Hematopoietic multipotent progenitor cell treated with erythropoietin and hydrocortisone succinate and interleukin-3 and kit ligand, for 17 days (in vitro differentiated cells): ENCODE results near the gene FIBIN.
"Not testable (repeated sequence)": the region's sequence is repeated elsewhere in the genome, so short reads cannot be mapped to it uniquely, and the experiment has no call there.

Experiments used
- DNase-seq: peaks from one replicate; pipeline ENCODE4 v3.0.0-alpha.2; 2015; ENCODE audit warnings: low spot score

Gene FIBIN

GRCh38 chr11:26993965-26994457 is at the start of gene FIBIN:
Gene FIBIN (plus strand): TSS chr11:26994112. CDS start chr11:26994527, 415 bp downstream.
- DNase-seq = no peak

DNA sequence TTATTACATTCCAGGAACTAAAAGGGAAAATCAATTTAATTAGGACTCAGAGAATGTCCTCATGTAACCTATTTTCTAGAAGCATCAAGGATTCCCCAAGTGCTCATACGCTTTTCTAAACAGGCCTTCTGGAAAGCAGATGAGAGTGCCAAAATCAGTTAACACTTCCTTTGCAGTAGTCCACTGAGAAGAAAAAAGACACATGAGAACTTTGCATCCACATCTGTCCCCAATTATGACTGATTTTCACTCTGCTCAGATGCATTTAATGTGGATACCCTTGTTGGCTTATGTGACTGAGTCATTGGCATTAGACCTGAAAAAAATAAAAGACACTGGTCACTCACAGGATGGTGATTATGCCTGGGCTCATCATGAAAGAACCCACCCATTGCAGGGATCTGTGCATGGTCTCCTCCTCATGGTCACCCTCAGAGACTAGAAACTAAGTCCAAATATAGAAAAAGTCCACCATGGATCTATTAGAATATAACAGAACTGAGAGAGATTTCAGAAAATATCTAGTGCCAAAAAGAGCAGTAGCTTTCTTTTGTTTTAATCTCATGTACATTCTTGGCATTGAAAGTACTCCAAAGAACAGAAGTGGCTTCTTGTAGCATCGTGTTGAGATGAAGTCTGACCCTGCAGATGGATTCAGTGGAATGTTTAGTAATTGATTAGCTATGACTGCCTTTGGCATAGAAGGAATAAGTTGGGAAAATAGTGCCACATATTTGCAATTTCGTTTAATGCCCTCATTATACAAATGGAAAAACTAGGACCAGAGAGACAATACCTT is 48.8 kb upstream of the FIBIN start:
- no peak for DNase-seq

GRCh38 chr11:26946257-26946716 is 47.6 kb upstream of the FIBIN start:
- DNase-seq = no peak

- no peak for DNase-seq
Observed at GRCh38 chr11:26947379-26947844, 46.5 kb upstream of the FIBIN start.

GRCh38 chr11:26947904-26948639 is 45.8 kb upstream of the FIBIN start:
- DNase-seq = no peak

DNA sequence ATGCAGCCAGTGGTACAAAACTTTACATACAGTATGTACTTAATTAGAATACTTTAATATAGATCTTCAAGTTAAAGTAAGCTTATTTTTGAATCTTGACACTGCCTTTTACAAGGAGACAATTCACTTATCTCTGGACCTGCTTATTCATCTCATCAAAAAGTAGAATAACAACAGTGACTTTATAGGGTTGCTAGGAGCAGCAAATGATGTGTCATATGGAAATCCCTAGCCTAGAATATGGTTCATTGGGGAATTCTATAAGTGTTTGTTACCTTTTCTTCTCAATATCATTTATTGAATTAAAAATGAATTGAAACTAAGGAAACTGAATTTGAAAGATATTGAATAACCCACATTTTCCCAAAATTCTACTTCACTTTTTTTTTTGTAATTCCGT is 45.0 kb upstream of the FIBIN start:
- DNase-seq = no peak

DNA sequence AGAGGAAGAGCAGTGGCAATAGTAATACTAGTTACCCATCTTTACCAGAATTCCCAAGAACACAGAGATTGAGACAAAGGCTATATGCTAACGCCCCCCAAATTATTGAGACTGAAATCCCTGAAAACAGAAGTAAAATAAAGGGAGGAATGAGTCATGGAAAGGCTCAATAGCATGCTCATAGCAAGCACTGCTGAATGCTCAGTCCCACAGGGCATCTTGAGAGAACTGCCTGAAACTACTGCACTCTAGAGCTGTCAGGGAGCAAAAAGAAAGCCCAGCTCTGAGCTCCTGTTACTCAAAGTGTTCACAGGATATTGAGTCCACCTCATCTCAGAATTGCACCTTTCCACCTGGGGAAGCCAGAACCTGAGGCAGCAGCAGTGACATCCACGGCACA is 44.1 kb upstream of the FIBIN start:
- no peak for DNase-seq

- DNase-seq = no peak
Observed at GRCh38 chr11:26950260-26950719, 43.6 kb upstream of the FIBIN start.

DNA sequence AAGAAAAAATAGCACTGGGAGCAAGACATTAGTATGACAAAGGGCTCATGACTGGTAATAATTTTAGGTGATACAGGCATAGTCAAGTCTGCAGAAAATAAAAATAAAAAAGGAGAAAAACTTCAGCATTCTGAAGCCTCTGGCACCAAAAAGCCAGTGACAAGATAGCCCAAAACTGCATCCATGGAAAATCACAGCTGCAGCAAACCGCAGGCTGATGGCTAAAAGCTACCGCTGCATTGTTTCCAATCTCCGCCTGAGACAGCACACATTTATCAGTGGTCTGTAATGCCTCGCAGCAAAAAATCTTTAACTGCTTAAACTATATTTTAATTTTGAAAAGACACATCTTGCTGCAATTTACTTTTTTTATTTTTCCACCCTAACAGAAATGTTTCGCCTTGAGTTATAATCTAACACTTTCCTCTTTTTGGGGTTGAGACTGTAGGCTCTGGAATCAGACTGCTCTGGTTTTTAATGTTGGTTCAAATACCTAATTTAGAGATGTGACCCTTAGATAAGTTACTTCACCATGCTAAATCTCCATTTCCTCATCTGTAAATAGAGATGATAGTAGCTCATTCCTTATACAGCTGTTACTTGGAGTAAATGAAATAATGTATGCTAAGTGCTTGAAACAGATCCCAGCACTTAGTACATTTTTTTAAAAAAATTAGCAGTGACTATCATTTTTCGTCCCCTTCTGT is 42.0 kb upstream of the FIBIN start:
- no peak for DNase-seq

DNA sequence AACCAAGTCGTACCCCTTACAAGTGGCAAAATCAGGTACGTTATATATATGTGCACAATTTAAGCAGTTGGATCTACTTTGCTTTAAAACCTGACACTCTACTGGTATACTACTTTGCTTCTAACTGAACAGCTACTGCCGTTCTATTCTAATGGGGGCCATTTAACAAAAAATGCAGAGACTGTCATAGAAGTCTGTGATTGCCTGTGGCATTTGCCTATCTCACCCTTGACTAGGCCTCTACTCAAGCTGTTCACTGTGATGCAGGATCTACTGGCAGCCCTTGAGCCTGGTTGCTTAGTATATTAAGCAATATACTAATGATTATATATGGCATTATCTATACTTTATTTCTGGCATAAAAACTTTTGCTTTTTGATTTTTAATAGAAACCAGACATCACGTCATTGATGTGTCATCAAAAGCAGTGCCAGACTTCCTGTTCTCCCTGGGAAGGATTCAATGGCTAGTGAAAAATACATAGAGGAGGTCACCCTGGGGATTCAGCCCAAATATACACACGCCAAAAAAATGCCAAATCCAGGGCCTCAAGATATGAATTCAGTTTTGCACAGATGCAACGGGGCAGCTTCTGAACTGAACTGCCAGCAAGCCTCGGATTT is 40.0 kb upstream of the FIBIN start:
- no peak for DNase-seq

DNA sequence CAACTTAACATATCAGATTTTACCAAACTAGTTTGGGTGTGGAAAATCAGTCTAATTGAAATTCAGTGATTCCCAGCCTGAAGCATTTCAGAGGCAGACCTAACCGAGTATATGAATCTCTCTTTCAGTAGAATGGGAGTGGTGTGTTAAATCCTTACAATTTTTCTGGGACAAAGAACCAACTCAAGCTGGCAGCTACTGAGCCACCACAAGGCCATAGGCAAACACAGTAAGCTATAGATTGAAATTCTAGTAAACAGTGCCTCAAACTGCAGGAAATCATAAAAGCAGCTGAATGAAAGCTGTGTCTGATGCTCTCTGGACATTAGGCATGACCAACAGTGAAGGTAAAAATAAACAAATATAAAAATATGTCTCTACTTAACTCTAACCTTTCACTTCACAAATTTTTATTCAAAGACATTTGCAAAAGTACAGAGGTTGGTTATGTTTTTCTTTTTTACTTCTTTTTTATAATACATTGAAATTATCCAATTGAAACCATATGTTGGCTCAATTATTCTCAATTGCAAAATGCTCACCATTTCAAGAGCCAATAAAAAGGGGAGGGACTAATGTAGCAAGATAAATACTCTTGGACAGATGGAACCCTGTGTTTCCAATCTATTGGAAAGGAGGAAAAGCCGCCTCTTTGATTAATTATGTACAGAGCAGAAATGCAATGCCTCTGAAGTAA is 35.8 kb upstream of the FIBIN start:
- no peak for DNase-seq

- no peak for DNase-seq
Observed at GRCh38 chr11:26958702-26959049, 35.2 kb upstream of the FIBIN start.

GRCh38 chr11:26960281-26960680 is 33.6 kb upstream of the FIBIN start:
- DNase-seq = no peak

DNA sequence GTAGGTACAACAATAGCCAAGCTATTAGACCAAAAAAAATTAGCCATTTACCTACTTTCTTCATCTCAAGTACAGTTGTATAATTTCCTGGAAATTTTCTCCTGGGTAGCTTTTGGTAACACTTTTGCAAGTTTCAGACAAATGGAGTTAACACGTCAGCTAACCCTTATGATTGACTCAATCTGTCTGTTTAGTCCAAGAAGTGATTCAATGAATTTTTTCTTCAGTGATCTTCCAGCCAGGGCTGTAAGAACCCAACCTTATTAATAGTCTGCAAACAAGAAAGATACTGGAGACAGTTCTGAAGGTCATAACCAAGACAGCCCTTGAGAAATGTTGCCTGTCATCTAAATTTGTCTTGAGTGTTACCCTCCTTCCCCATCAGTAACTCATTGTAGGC is 30.1 kb upstream of the FIBIN start:
- no peak for DNase-seq

GRCh38 chr11:26964339-26964738 is 29.6 kb upstream of the FIBIN start:
- no peak for DNase-seq

GRCh38 chr11:26964847-26965485 is 28.9 kb upstream of the FIBIN start:
- DNase-seq = not testable (repeated sequence)

DNA sequence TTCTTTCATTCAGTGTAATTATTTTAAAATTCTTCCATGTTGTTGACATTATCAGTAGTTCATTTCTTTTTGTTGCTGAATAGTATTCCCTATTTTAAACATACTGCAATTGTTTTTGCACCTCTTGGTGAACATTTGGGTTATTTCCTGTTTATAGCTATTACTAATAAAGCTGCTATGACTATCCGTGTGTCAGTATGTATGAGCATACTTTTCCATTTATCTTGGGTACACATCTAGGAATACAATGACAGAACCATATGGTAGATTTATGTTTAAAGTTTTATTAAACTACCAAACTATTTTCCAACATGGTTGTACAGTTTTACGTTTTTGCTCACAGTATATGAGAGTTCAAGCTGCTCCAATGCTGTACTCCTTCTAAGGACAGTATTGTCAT is 22.0 kb upstream of the FIBIN start:
- DNase-seq = no peak

DNA sequence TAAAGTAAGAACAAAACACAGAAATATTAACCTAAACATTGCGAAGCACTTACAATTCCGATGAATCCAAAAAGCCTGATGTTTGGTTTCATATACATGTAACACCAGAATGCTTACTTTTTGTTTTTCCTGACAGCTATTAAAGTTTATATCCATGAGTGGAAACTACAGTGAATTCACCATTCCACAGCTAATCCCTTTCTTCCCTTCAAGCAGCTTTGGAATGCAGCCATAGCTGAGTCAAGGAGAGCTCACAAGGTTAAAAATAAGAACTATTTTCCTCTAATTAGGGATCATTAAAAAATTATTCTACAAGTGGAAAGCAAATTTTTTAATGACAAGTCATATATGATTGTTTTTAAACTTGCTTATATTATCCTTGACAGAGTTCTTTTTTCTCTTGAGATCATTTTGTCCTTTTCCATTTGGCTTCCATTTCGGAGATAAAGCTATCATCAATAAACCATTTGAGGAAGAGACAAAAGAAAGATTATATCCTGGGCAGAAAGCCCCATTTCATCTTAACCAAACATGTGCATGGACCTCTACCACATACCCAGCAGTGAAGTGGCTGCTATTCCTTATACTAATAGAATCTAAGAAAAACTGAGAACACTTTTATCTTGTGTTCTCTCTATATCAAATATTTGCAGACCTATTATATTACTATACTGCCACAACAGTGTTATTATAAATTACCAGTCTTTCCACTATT is 19.7 kb upstream of the FIBIN start:
- DNase-seq = no peak

- DNase-seq = no peak
Observed at GRCh38 chr11:26974996-26975395, 18.9 kb upstream of the FIBIN start.

DNA sequence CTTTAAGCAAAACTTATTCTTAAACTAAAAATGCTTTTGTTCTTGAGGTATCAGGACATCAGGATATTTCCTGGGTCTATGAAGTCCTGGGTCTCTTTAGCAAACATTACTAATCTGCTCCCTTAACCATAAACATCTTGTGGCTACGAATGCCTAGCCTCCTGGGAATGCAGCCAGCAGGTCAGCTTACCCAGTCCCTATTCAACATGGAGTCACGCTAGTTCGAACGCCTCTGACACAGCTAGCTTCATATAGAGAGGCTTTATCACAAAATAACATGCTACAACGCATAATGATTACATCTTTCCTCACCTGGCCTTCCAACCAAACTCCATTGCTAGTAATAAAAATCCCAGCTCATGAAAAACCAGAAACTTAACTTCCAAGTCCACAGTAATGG is 17.5 kb upstream of the FIBIN start:
- no peak for DNase-seq
